WTC11 (cell line): ENCODE measurements around the gene RPL22L1.

Experiments
- ATF1 ChIP-seq: sonication (generic); formaldehyde crosslinking; IDR thresholded peaks from 2 replicates; pipeline ENCODE4 v1.8.1; 2023; ENCODE audit warnings: mild to moderate bottlenecking, moderate library complexity, missing genetic modification reagents
- ATF3 ChIP-seq: sonication (generic); formaldehyde crosslinking; conservative IDR thresholded peaks from 2 replicates; pipeline ENCODE4 v1.8.1; 2022; ENCODE audit warnings: mild to moderate bottlenecking, missing genetic modification reagents
- CTCF ChIP-seq: fragments of 200-600 bp; IDR thresholded peaks from 2 replicates; pipeline ENCODE4 v1.8.0; 2022; ENCODE audit warnings: antibody characterized with exemption
- EMX1 ChIP-seq: fragments of 250-450 bp; sonication (Bioruptor Pico); IDR thresholded peaks from 2 replicates; pipeline ENCODE4 v1.8.0; 2021; ENCODE audit warnings: mild to moderate bottlenecking
- MLX ChIP-seq: sonication (generic); formaldehyde crosslinking; IDR thresholded peaks from 2 replicates; pipeline ENCODE4 v1.8.1; 2023; ENCODE audit warnings: mild to moderate bottlenecking, missing genetic modification reagents, moderate library complexity
- NR2C2 ChIP-seq: sonication (generic); formaldehyde crosslinking; IDR thresholded peaks from 2 replicates; pipeline ENCODE4 v1.8.0; 2022; ENCODE audit warnings: mild to moderate bottlenecking, missing genetic modification reagents
- SP1 ChIP-seq: sonication (generic); formaldehyde crosslinking; conservative IDR thresholded peaks from 2 replicates; pipeline ENCODE4 v1.8.1; 2022; ENCODE audit warnings: missing genetic modification reagents
- TEAD4 ChIP-seq: sonication (generic); formaldehyde crosslinking; IDR thresholded peaks from 2 replicates; pipeline ENCODE4 v1.8.0; 2022; ENCODE audit warnings: mild to moderate bottlenecking, missing genetic modification reagents
- USF1 ChIP-seq: sonication (generic); formaldehyde crosslinking; IDR thresholded peaks from 2 replicates; pipeline ENCODE4 v1.8.0; 2022; ENCODE audit warnings: mild to moderate bottlenecking, missing genetic modification reagents
- USF2 ChIP-seq: sonication (generic); formaldehyde crosslinking; IDR thresholded peaks from 2 replicates; pipeline ENCODE4 v1.8.1; 2023; ENCODE audit warnings: mild to moderate bottlenecking, missing genetic modification reagents, moderate library complexity
- ZNF423 ChIP-seq: fragments of 250-450 bp; sonication (Bioruptor Pico); IDR thresholded peaks from 2 replicates; pipeline ENCODE4 v2.1.2; 2022; ENCODE audit warnings: mild to moderate bottlenecking, moderate library complexity
- TF ChIP-seq, protein P1 (sequence below): sonication (generic); formaldehyde crosslinking; IDR thresholded peaks from 2 replicates; pipeline ENCODE4 v1.8.1; 2022; ENCODE audit warnings: low read depth, mild to moderate bottlenecking, moderate library complexity, missing genetic modification reagents, borderline replicate concordance
- TF ChIP-seq, protein P2 (sequence below): sonication (generic); formaldehyde crosslinking; IDR thresholded peaks from 2 replicates; pipeline ENCODE4 v1.8.1; 2023; ENCODE audit warnings: mild to moderate bottlenecking, moderate library complexity, missing genetic modification reagents

- TF ChIP-seq TEAD4 (CRISPR knock-in tag) (no peak), USF1 (CRISPR knock-in tag) (no peak), ATF1 (no peak), USF2 (CRISPR knock-in tag) (no peak), CTCF (no peak), EMX1 (CRISPR knock-in tag) (no peak), MLX (CRISPR knock-in tag) (no peak), NR2C2 (CRISPR knock-in tag) (no peak), SP1 (no peak), ZNF423 (CRISPR knock-in tag) (no peak), ATF3 (CRISPR knock-in tag) (no peak)
- TF ChIP-seq, protein P1, sequence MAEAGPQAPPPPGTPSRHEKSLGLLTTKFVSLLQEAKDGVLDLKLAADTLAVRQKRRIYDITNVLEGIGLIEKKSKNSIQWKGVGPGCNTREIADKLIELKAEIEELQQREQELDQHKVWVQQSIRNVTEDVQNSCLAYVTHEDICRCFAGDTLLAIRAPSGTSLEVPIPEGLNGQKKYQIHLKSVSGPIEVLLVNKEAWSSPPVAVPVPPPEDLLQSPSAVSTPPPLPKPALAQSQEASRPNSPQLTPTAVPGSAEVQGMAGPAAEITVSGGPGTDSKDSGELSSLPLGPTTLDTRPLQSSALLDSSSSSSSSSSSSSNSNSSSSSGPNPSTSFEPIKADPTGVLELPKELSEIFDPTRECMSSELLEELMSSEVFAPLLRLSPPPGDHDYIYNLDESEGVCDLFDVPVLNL (CRISPR knock-in tag) = no peak
- TF ChIP-seq, protein P2, sequence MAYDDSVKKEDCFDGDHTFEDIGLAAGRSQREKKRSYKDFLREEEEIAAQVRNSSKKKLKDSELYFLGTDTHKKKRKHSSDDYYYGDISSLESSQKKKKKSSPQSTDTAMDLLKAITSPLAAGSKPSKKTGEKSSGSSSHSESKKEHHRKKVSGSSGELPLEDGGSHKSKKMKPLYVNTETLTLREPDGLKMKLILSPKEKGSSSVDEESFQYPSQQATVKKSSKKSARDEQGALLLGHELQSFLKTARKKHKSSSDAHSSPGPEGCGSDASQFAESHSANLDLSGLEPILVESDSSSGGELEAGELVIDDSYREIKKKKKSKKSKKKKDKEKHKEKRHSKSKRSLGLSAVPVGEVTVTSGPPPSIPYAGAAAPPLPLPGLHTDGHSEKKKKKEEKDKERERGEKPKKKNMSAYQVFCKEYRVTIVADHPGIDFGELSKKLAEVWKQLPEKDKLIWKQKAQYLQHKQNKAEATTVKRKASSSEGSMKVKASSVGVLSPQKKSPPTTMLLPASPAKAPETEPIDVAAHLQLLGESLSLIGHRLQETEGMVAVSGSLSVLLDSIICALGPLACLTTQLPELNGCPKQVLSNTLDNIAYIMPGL (CRISPR knock-in tag) = no peak
Measured at GRCh38 chr3:170836491-170836890, 33.5 kb downstream of the RPL22L1 start.
